Spleen (tissue), 7 donors: ENCODE results near the gene JMJD4.

Source experiments
- CTCF ChIP-seq, 11 experiments: fragments of 200-600 bp in 7 of 11; fragments of 450-650 bp in 4 of 11; sonication (generic) in 4 of 11; IDR thresholded peaks in 8 of 11; conservative IDR thresholded peaks in 3 of 11; 1 replicate in 7 of 11; 2 replicates in 4 of 11; pipeline versions ENCODE4 v1.4.0 to v1.8.0; 2016 to 2021; ENCODE audit warnings: antibody characterized with exemption in 11 of 11, inconsistent platforms in 4 of 11, mild to moderate bottlenecking in 1 of 11
- POLR2A ChIP-seq, 3 donors: fragments of 450-650 bp; IDR thresholded peaks; one replicate each; pipeline ENCODE4 v1.5.1; 2017; ENCODE audit warnings: antibody characterized with exemption in 3 of 3, mild to moderate bottlenecking in 1 of 3
- donor health status: DM: no; HTN: no; CAD: no; lungs with moderate emphysema.
- donor health status: DM: no; HTN: no; CAD: no.
- donor health status: DM: no; HTN: no; CAD: no.

DNA sequence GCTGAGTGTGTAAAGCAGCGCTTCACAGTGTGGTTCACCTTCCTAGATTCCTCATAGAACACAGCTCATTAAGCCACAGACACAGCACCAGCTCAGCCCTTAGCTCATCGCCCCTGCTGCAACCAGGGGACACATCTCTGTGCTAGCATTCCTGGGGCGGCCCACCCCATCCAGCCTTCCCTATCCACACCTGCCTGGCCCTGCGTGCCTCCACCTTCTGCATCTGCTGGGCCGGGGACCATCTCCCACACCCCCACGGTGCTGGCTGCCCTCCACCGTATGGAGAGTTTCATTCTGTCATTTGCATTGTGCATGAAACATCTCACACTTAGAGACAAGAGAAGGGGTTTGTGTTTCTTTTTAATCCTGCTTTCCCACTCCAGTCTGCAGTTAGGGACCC is 44.6 kb upstream of the JMJD4 start:
- TF ChIP-seq CTCF (IDR thresholded peaks at IDR 0.05 in 8 of 11, conservative IDR thresholded peaks at IDR 0.05 in 3 of 11) (no peak), POLR2A (IDR thresholded peaks at IDR 0.05) (no peak)
